Measurements from ENCODE around the gene PABPC1L2B.
"Not testable (repeated sequence)": the region's sequence is repeated elsewhere in the genome, so short reads cannot be mapped to it uniquely, and the experiment has no call there.

DNA sequence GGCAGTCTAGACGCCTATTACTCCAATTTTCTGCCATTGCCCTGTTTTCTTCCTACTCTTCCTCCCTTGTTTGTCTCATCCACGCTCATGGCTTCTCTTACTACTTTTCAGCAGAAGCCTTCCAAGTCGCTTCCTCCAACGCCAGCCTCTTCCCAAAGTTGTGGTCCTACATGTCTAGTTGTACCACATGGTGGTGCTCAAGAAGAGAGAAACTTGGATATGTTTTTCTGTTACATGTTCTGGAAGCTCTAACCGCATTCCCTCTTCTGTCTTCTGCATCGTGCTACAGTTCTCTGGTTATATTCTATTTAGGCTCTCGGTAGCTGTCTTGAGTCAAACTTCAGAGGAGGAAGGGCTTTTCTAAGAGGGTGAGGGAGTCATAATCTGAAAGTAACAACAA lies 27.9 kb upstream of the PABPC1L2B start:
- TF ChIP-seq ZNF384, ARNT (IDR thresholded peaks at IDR 0.05): not testable (repeated sequence)

Data from HEK293T (cell line).